DND-41 (cell line): ENCODE measurements around the gene HNRNPAB.

Experiments
- EZH2 ChIP-seq: IDR thresholded peaks from 3 replicates; pipeline ENCODE4 v1.6.1; 2012; ENCODE audit warnings: borderline replicate concordance, low read depth, mild to moderate bottlenecking, moderate library complexity, low read length, inconsistent platforms; ENCODE audit not compliant: severe bottlenecking
- TF ChIP-seq, protein P1 (sequence below): IDR thresholded peaks from 2 replicates; pipeline ENCODE4 v1.5.1; 2012; ENCODE audit warnings: borderline replicate concordance, low read length, moderate library complexity, mild to moderate bottlenecking; ENCODE audit not compliant: poor library complexity, severe bottlenecking; ENCODE audit errors: extremely low read depth

DNA sequence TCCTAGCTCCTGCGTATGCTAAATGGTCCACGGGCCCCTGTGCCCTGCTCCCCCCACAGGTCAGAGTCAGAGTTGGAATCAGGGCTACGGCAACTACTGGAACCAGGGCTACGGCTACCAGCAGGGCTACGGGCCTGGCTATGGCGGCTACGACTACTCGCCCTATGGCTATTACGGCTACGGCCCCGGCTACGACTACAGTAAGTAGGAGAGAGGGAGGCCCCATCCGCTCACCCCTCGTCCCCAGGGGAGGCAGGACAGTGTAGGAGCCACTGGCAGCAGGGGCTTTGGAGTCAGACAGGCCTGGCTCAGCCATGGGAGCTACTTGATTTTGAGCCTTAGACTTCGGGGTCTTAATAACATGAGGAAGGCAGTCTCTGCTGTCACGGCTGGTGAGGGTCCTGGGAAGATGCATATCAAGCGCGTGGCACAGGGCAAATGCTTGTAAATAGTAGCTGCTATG is 5.8 kb downstream of the HNRNPAB start:
- no peak for TF ChIP-seq EZH2
- TF ChIP-seq, protein P1, sequence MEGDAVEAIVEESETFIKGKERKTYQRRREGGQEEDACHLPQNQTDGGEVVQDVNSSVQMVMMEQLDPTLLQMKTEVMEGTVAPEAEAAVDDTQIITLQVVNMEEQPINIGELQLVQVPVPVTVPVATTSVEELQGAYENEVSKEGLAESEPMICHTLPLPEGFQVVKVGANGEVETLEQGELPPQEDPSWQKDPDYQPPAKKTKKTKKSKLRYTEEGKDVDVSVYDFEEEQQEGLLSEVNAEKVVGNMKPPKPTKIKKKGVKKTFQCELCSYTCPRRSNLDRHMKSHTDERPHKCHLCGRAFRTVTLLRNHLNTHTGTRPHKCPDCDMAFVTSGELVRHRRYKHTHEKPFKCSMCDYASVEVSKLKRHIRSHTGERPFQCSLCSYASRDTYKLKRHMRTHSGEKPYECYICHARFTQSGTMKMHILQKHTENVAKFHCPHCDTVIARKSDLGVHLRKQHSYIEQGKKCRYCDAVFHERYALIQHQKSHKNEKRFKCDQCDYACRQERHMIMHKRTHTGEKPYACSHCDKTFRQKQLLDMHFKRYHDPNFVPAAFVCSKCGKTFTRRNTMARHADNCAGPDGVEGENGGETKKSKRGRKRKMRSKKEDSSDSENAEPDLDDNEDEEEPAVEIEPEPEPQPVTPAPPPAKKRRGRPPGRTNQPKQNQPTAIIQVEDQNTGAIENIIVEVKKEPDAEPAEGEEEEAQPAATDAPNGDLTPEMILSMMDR: no peak
